ENCODE data around the gene SCRN3. TPM values are rescaled to one million over a fixed set of nuclear protein-coding genes. Genes with fewer than 3 reads are reported as not detected.

Gene SCRN3
- polyA plus RNA-seq, 1 donor (not counting 4 experiments of a cell fraction or from before 2014, with no cell fraction given): 18.6 TPM

DNA sequence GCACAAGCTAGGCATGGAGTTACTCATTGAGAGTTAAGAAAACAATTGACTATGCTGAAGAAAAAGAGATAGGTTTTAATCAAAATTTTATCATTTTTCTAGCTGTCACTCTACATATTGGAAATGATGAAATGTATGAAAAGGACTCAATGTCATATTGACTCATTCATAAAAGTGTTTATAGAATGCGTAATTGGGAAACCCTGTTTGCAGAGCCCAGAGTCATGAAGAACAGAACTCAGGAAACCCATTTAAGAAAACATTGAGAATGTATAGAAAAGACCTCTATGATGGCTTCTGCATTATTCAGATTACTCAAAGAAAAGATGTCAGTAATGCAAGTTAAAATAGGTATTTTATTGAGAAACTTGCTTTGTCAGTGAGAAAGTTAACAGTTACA is 36.4 kb downstream of the SCRN3 start:
- peaks cover 0 to 5% of the 10 kb centered on the region in 2 experiments for H3K36me3 ChIP-seq (ENCODE audit: control insufficient read depth in 2 of 2, extremely low read depth in 1 of 2, insufficient read depth in 2 of 2, low read length in 2 of 2)
- H3K9me3 ChIP-seq (ENCODE audit: control insufficient read depth, low read depth, low read length): no peaks in the 10 kb centered on the region
- H3K27me3 ChIP-seq (ENCODE audit: control insufficient read depth, extremely low read depth, insufficient read depth, low read length): no peaks in the 10 kb centered on the region
- no peaks in the 10 kb centered on the region for H4K20me1 ChIP-seq (ENCODE audit: control insufficient read depth, extremely low read depth, insufficient read depth, low read length)
- H3K79me2 ChIP-seq (ENCODE audit: control insufficient read depth, insufficient read depth, low read length): no peaks in the 10 kb centered on the region
- DNase-seq (ENCODE audit: low read depth, low spot score) (no peak), FAIRE-seq (no peak)
- no peak overlapping the region for H3K4me3 ChIP-seq (ENCODE audit: control insufficient read depth in 2 of 3, extremely low read depth in 1 of 3, insufficient read depth in 2 of 3, low read depth in 1 of 3, low read length in 3 of 3)
- no peak overlapping the region for H3K4me2 ChIP-seq (ENCODE audit: control insufficient read depth, extremely low read depth, insufficient read depth, low read depth, low read length)
- no peak overlapping the region for H3K27ac ChIP-seq (ENCODE audit: control insufficient read depth, insufficient read depth, low read length)
- H3K9ac ChIP-seq (ENCODE audit: control insufficient read depth, extremely low read depth, insufficient read depth, low read length): no peak overlapping the region
- dilution Hi-C loops (cut with MboI; ENCODE audit: extremely low pct_ligation_motif_present, low sequenced_read_pairs): no loop called here
- TF ChIP-seq, protein P1, sequence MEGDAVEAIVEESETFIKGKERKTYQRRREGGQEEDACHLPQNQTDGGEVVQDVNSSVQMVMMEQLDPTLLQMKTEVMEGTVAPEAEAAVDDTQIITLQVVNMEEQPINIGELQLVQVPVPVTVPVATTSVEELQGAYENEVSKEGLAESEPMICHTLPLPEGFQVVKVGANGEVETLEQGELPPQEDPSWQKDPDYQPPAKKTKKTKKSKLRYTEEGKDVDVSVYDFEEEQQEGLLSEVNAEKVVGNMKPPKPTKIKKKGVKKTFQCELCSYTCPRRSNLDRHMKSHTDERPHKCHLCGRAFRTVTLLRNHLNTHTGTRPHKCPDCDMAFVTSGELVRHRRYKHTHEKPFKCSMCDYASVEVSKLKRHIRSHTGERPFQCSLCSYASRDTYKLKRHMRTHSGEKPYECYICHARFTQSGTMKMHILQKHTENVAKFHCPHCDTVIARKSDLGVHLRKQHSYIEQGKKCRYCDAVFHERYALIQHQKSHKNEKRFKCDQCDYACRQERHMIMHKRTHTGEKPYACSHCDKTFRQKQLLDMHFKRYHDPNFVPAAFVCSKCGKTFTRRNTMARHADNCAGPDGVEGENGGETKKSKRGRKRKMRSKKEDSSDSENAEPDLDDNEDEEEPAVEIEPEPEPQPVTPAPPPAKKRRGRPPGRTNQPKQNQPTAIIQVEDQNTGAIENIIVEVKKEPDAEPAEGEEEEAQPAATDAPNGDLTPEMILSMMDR (optimal IDR thresholded peaks at IDR 0.05 in 1 of 3, IDR thresholded peaks at IDR 0.05 in 1 of 3, conservative IDR thresholded peaks at IDR 0.05 in 1 of 3; ENCODE audit: extremely low read depth in 1 of 3, insufficient read depth in 2 of 3, low read length in 3 of 3): no peak
- no peak for TF ChIP-seq EZH2 (IDR thresholded peaks at IDR 0.05; ENCODE audit: low read length)
- no peak overlapping the region for H2AFZ ChIP-seq (ENCODE audit: control insufficient read depth, low read length)
- no peaks in the 10 kb centered on the region for H3K9me1 ChIP-seq (ENCODE audit: control insufficient read depth, extremely low read depth, insufficient read depth, low read length)
- H3K4me1 ChIP-seq (ENCODE audit: control insufficient read depth, extremely low read depth, insufficient read depth, low read length): no peaks in the 10 kb centered on the region

GRCh38 chr2:174436351-174436750 is 40.8 kb downstream of the SCRN3 start:
- FAIRE-seq: no peak
- TF ChIP-seq EZH2 (IDR thresholded peaks at IDR 0.05; ENCODE audit: low read length): no peak
- TF ChIP-seq, protein P1 (optimal IDR thresholded peaks at IDR 0.05 in 1 of 3, IDR thresholded peaks at IDR 0.05 in 1 of 3, conservative IDR thresholded peaks at IDR 0.05 in 1 of 3; ENCODE audit: extremely low read depth in 1 of 3, insufficient read depth in 2 of 3, low read length in 3 of 3): no peak
- H3K9me3 ChIP-seq (ENCODE audit: control insufficient read depth, low read depth, low read length): no peaks in the 10 kb centered on the region
- H3K9ac ChIP-seq (ENCODE audit: control insufficient read depth, extremely low read depth, insufficient read depth, low read length): no peak overlapping the region
- H3K4me3 ChIP-seq (ENCODE audit: control insufficient read depth in 2 of 3, extremely low read depth in 1 of 3, insufficient read depth in 2 of 3, low read depth in 1 of 3, low read length in 3 of 3): no peak overlapping the region
- H2AFZ ChIP-seq (ENCODE audit: control insufficient read depth, low read length): no peak overlapping the region
- no peak overlapping the region for H3K4me2 ChIP-seq (ENCODE audit: control insufficient read depth, extremely low read depth, insufficient read depth, low read depth, low read length)
- dilution Hi-C loops (cut with MboI; ENCODE audit: extremely low pct_ligation_motif_present, low sequenced_read_pairs): no loop called here
- H3K36me3 ChIP-seq (ENCODE audit: control insufficient read depth in 2 of 2, extremely low read depth in 1 of 2, insufficient read depth in 2 of 2, low read length in 2 of 2): peaks cover 0 to 3% of the 10 kb centered on the region in 2 experiments
- H3K27me3 ChIP-seq (ENCODE audit: control insufficient read depth, extremely low read depth, insufficient read depth, low read length): no peaks in the 10 kb centered on the region
- H3K9me1 ChIP-seq (ENCODE audit: control insufficient read depth, extremely low read depth, insufficient read depth, low read length): no peaks in the 10 kb centered on the region
- no peak for DNase-seq (ENCODE audit: low read depth, low spot score)
- H3K4me1 ChIP-seq (ENCODE audit: control insufficient read depth, extremely low read depth, insufficient read depth, low read length): no peaks in the 10 kb centered on the region
- H3K27ac ChIP-seq (ENCODE audit: control insufficient read depth, insufficient read depth, low read length): no peak overlapping the region
- H4K20me1 ChIP-seq (ENCODE audit: control insufficient read depth, extremely low read depth, insufficient read depth, low read length): no peaks in the 10 kb centered on the region
- no peaks in the 10 kb centered on the region for H3K79me2 ChIP-seq (ENCODE audit: control insufficient read depth, insufficient read depth, low read length)
